SW480 (cell line): ENCODE data around the gene RPL10A.

Experiments used
- DNase-seq: peaks from one replicate; pipeline ENCODE4 v3.0.0-alpha.2; 2016; ENCODE audit warnings: low spot score

The RPL10A gene

DNA sequence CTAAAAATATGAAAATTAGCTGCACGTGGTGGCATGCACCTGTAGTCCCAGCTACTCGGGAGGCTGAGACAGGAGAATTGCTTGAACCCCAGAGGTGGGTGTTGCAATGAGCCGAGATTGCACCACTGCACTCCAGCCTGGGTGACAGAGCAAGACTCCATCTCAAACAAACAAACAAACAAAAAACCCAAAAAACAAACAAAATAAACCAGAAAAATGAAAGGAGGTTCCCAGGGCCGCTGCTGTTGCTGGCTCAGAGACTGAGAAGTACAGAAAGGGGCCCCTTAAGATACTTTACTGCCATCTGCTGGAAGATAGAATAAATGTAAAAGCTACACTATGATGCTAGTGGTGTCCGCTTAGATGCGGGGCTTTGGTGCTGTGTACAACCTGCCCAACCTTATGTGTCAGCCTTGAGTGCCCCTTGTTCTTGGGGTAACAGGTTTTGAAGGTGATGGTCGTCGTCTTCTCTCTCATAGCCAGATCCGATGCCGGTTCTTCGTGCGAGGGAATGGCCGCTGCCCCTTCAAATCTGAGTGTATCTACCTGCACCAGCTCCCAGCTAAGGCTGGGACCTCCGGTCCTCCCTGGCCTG is 18.8 kb upstream of the RPL10A start:
- peak; percentile 78 for DNase-seq

GRCh38 chr6:35451354-35452182 is 16.6 kb upstream of the RPL10A start:
- DNase-seq, result no peak

DNA sequence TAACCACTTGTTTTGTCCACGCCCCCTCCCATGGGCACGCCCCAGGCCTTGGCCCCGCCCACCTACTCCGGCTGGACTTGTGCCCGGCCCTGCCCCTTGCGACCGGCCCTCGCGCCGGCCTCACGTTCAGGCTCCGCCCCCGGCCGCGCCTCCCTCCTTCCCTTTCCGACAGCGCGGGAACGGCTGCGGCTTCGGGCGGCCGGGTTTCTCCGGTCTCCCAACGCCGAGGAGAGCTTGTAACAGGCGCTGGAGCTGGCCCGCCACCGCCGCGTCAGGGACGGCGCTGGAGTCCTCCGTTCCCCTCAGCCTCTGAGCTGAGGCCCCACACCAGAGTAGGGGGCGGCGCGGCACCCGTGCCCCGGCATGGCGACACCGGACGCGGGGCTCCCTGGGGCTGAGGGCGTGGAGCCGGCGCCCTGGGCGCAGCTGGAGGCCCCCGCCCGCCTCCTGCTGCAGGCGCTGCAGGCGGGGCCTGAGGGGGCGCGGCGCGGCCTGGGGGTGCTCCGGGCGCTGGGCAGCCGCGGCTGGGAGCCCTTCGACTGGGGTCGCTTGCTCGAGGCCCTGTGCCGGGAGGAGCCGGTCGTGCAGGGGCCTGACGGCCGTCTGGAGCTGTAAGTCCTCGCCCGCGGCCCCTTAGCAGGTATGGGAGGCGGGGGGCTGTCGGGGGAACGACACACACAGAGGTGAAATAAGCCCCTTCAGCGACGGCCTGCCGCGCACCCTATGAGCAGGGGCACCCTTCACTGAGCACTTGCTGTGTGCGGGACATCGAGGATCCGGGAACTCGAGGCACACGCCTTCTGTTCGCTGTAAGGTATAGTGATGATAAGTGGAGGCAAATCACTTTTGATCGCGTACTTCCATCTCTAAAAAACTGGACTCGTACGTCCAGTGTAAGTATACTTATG is 15.8 kb upstream of the RPL10A start, which contains the start of gene FANCE:
FANCE (plus strand) TSS at position 156 of the 908 bp plus-strand sequence; CDS start at position 364, 208 bp downstream.
- peak; percentile 80 for DNase-seq

DNA sequence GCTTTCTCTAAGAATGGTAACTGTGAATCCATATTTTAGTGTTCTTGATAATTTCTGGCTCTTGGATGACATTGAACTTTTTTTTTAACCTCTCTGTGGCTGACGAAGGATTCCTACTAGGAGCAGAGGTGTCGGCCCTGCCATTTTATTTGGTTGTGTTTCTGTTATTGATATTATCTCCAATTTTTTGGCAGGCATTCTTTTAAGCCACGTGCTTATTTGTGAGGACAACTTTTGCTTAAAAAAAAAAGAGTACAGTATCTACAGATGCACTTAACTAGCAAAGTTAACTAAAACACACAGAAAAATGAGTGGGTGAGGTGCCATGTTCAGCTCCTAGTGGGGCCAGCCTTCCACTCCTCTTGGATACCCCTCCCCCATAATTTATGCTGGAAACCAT is 15.0 kb upstream of the RPL10A start:
- no peak for DNase-seq

GRCh38 chr6:35454391-35455110 is 13.7 kb upstream of the RPL10A start:
- no peak for DNase-seq

- no peak for DNase-seq
These were observed 10.3 kb upstream of the RPL10A start for GRCh38 chr6:35457907-35458306.

DNA sequence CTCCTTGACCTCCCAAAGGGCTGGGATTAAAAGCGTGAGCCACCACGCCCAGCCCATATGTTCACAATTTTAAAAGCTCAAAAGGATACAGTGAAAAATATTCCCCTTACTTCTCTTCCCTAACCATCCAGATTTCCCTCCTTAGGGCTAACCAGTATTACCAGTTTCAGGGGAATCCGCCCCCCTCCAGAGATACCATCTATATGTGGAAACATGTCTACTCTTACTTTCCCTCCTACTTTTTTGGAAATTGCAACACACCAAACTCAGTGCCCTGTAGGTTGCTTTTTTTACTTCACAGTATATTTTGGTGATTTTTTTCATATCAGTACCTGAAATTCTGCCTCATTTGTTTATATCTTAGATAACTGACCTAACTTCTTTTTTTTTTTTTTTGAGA is 6.9 kb upstream of the RPL10A start:
- DNase-seq, result no peak

GRCh38 chr6:35463292-35463691 is 4.9 kb upstream of the RPL10A start:
- DNase-seq, result no peak

GRCh38 chr6:35465646-35466045 is 2.6 kb upstream of the RPL10A start:
- no peak for DNase-seq

GRCh38 chr6:35468980-35469750 is 964 bp downstream of the RPL10A start:
- no peak for DNase-seq

DNA sequence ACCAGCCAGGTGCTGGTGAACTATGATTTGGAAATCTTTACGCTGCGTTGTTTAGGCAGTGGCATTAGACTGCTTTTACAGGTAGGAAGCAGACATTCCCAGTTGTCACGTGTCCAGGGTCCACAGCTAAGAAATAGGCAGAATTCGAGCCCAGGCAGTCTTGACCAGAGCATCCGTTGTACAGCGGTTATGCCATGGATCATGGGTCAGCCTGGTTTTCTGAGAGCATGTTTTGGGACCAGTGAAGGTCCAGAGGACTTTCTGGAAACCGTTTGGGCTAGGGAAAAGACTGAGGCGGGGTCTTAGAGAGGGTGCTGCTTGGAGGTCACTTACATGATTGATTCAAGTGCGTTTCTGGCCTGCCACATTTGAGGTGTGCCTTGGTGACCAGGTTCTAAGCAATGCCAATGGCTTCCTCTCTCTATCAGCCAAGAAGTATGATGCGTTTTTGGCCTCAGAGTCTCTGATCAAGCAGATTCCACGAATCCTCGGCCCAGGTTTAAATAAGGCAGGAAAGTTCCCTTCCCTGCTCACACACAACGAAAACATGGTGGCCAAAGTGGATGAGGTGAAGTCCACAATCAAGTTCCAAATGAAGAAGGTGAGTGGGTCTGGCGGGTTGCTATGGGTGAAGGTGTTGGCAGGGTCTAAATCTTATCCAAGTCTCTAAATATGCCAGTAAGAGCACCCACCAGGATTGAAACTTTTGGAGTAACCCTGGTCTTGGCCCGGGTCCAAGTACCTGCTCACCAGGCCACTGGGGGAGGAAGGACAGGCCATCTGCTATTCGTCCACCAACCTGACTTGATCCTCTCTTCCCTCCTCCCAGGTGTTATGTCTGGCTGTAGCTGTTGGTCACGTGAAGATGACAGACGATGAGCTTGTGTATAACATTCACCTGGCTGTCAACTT is 1.8 kb downstream of the RPL10A start:
- DNase-seq, result no peak

- DNase-seq, result no peak
These were observed 2.5 kb downstream of the RPL10A start for GRCh38 chr6:35470663-35471120.

- no peak for DNase-seq
These were observed 3.7 kb downstream of the RPL10A start for GRCh38 chr6:35471836-35472345.

DNA sequence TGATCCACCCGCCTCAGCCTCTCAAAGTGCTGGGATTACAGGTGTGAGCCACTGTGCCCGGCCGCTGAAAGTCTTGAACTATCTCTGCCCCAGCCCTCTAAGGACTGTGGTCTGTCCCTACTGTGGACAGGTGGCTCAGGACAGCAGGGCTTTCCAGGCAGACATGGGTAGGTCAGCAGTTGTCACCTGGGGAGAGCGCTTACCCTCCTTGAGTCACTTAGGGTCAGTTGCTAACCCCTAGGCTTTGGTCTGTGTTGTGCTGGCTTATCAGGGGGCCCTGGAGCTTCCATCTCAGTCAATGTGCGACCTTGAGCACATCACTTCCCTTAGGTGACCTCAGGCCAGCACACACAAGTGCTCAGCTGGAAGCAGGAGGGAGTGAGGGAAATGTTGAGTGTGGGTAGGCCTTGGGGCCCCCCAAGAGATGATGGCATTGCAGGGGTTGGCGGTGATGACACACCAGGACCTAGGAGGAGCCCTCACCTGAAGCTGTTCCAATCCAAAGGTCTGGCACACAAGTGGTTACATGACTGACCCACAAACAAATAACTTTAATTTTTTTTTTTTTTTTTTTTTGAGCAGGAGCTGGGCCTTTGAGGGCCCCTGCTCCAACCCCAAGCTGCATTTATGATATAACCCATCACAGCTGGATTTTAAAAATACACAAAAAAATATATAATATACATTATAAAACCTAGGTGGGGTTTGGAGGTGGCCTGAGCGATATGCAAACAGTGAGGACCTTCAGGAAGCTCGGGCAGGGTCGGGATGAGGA is 5.1 kb downstream of the RPL10A start:
- no peak for DNase-seq

DNA sequence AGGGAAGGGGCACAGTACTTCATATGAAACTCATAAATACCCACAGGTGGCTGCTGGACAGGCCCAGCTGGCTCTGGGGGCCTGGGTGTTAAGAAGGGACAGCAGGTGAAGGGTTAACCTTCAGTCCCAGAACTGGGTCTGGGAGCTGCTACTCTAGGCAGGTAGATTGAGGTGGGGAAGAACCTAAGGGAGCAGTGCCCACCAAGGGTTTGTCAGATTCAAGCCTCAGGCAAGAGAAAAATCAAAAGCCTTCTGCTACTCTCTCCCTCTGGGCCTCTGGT is 5.6 kb downstream of the RPL10A start:
- DNase-seq, result no peak

DNA sequence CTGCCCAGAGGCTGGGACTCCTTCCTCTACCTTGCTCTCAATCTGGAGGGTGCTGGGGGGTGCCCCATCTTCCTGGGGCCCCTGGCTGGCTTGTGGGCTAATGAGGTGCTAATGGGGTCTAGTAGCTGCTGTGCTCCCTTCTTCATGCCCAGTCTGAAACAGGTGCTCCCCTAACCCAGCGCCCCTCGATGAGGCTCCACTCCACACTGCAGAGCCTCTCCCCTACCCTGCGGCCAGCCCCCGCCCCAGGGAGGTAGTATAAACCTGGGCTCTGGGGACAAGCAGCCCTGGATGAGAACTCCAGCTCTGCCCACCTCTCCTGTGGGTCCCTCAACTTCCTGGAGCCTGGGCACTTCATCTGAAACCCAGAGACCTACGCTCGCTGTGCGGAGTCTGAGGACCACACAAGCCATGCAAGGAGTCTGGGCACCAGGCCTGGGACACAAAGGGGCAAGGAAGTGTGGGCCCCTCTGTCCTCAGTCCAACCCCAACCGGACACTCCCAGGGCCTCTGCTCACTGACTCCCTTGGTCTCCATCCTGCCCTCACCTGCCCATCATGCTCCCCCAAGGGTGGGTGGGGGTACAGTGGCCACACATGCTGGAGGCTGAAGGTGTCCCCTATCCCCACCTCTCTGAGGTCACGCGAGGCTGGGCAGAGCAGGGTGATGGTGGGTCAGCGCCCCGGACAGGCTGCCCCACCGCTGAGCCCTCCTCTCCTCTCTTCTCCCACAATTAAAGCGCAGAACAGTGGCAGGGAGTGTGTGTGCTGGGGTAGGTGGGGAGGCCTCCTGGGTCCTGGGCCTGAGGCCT is 6.1 kb downstream of the RPL10A start:
- DNase-seq, result no peak

DNA sequence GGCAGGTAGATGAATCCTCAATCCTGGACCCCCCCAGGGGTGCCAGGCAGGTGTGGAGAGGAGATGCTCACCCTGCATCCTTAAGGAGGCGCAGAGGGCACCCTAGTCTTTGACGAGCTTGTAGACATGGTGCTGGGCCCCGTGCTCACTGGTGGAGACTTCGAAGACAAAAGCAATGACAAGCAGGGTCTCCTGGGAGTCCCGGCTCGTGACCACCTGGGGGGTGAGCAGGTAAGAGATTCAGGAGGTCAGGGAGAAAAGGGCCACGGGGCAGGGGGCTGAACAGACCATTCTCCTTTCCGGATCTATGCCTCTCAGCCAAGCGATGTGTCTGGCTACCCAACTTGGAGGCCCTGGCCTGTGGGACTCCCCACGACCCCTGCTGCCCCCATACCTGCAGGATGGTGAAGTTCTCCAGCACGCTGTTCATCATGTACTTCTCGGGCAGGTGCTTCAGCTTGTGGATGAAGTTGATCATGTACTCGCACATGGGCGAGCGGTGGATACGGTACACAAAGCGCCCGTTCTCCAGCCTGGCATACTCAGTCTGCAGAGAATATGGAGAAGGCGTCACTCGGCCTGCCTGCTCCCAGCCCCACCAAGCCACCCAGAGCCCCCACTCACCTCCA is 6.9 kb downstream of the RPL10A start:
- no peak for DNase-seq

DNA sequence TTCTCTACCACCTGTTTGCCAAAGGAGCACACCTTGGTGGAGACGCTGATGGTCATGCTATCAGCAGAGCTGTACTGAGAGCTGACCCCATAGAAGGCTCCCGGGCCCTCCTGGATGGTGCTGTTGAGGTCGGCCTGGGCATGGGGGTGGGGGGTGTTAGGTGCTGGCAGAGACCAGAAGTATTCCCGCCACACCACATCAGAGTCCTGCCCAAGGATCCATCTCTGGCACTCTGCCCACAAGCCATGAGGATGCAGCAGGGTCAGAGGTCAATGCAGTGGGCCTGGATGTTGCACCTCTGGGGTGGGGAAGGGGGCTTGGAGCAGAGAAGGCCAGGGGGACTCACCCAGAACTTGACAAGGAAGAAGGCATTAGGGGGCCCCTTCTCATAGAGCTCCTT is 7.4 kb downstream of the RPL10A start:
- DNase-seq, result no peak
